IPS-20b (cell line): ENCODE results near the gene BICC1.

Experiments used
- H3K27ac ChIP-seq: one replicate; pipeline ENCODE4 v1.5.1; 2013; ENCODE audit warnings: low read length
- H3K27me3 ChIP-seq: 2 replicates; pipeline ENCODE4 v1.6.1; 2013; ENCODE audit warnings: mild to moderate bottlenecking, low read length, inconsistent platforms; ENCODE audit not compliant: insufficient read depth
- H3K36me3 ChIP-seq: 2 replicates; pipeline ENCODE4 v1.6.1; 2013; ENCODE audit warnings: low read depth, mild to moderate bottlenecking, inconsistent platforms, low read length, moderate library complexity; ENCODE audit not compliant: insufficient read depth
- H3K4me1 ChIP-seq: 2 replicates; pipeline ENCODE4 v1.6.1; 2013; ENCODE audit warnings: mild to moderate bottlenecking, control low read depth, inconsistent platforms, low read length, moderate library complexity; ENCODE audit not compliant: insufficient read depth
- H3K4me3 ChIP-seq: 2 replicates; pipeline ENCODE4 v1.5.1; 2013; ENCODE audit warnings: mild to moderate bottlenecking, low read length, inconsistent platforms
- H3K9ac ChIP-seq: 2 replicates; pipeline ENCODE4 v1.6.1; 2013; ENCODE audit warnings: low read depth, mild to moderate bottlenecking, inconsistent platforms, low read length, moderate library complexity
- H3K9me3 ChIP-seq: 2 replicates; pipeline ENCODE4 v1.6.1; 2013; ENCODE audit warnings: mild to moderate bottlenecking, low read depth, low read length, inconsistent platforms; ENCODE audit not compliant: insufficient read depth

BICC1 gene

GRCh38 chr10:58807629-58808022 lies 295.0 kb downstream of the BICC1 start:
- Histone ChIP-seq H3K4me3 (no peak overlapping the region), H3K4me1 (no peaks in the 10 kb centered on the region), H3K27me3 (no peaks in the 10 kb centered on the region), H3K9me3 (no peaks in the 10 kb centered on the region), H3K27ac (no peak overlapping the region), H3K36me3 (no peaks in the 10 kb centered on the region), H3K9ac (no peak overlapping the region)

GRCh38 chr10:58810751-58811150 lies 298.1 kb downstream of the BICC1 start:
- H3K9ac ChIP-seq, result no peak overlapping the region
- H3K4me3 ChIP-seq, result no peak overlapping the region
- no peak overlapping the region for H3K27ac ChIP-seq
- no peaks in the 10 kb centered on the region for H3K4me1 ChIP-seq
- H3K9me3 ChIP-seq, result no peaks in the 10 kb centered on the region
- no peaks in the 10 kb centered on the region for H3K27me3 ChIP-seq
- H3K36me3 ChIP-seq, result no peaks in the 10 kb centered on the region

GRCh38 chr10:58813573-58813972 lies 300.9 kb downstream of the BICC1 start:
- no peaks in the 10 kb centered on the region for H3K4me1 ChIP-seq

GRCh38 chr10:58817201-58817846 lies 304.7 kb downstream of the BICC1 start:
- Histone ChIP-seq H3K4me3 (no peak overlapping the region), H3K4me1 (no peaks in the 10 kb centered on the region), H3K9ac (no peak overlapping the region), H3K36me3 (no peaks in the 10 kb centered on the region), H3K27ac (no peak overlapping the region), H3K9me3 (no peaks in the 10 kb centered on the region), H3K27me3 (no peaks in the 10 kb centered on the region)

More at GRCh38 chr10:58813573-58813972, 300.9 kb downstream of the BICC1 start:
- Histone ChIP-seq H3K9me3 (no peaks in the 10 kb centered on the region), H3K9ac (no peak overlapping the region), H3K4me3 (no peak overlapping the region), H3K27ac (no peak overlapping the region), H3K27me3 (no peaks in the 10 kb centered on the region), H3K36me3 (no peaks in the 10 kb centered on the region)

- H3K9ac ChIP-seq, result no peak overlapping the region
Measured at GRCh38 chr10:58818900-58819299, 306.2 kb downstream of the BICC1 start.

GRCh38 chr10:58820386-58820785 lies 307.7 kb downstream of the BICC1 start:
- Histone ChIP-seq H3K4me1 (no peaks in the 10 kb centered on the region), H3K27me3 (no peaks in the 10 kb centered on the region), H3K4me3 (no peak overlapping the region), H3K9ac (no peak overlapping the region), H3K9me3 (no peaks in the 10 kb centered on the region), H3K36me3 (no peaks in the 10 kb centered on the region), H3K27ac (no peak overlapping the region)

More at GRCh38 chr10:58818900-58819299, 306.2 kb downstream of the BICC1 start:
- Histone ChIP-seq H3K4me1 (no peaks in the 10 kb centered on the region), H3K27ac (no peak overlapping the region), H3K27me3 (no peaks in the 10 kb centered on the region), H3K9me3 (no peaks in the 10 kb centered on the region), H3K36me3 (no peaks in the 10 kb centered on the region), H3K4me3 (no peak overlapping the region)

GRCh38 chr10:58820861-58821751 lies 308.4 kb downstream of the BICC1 start:
- Histone ChIP-seq H3K9me3 (no peaks in the 10 kb centered on the region), H3K27ac (no peak overlapping the region), H3K9ac (no peak overlapping the region), H3K27me3 (no peaks in the 10 kb centered on the region), H3K4me3 (no peak overlapping the region), H3K36me3 (no peaks in the 10 kb centered on the region), H3K4me1 (no peaks in the 10 kb centered on the region)

- H3K27me3 ChIP-seq, result no peaks in the 10 kb centered on the region
- H3K9ac ChIP-seq, result no peak overlapping the region
- H3K9me3 ChIP-seq, result no peaks in the 10 kb centered on the region
- H3K27ac ChIP-seq, result no peak overlapping the region
- H3K4me1 ChIP-seq, result no peaks in the 10 kb centered on the region
- H3K4me3 ChIP-seq, result no peak overlapping the region
- no peaks in the 10 kb centered on the region for H3K36me3 ChIP-seq
Measured at GRCh38 chr10:58821752-58822056, 309.0 kb downstream of the BICC1 start.

GRCh38 chr10:58823983-58824382 lies 311.3 kb downstream of the BICC1 start:
- H3K36me3 ChIP-seq, result no peaks in the 10 kb centered on the region
- H3K27me3 ChIP-seq, result no peaks in the 10 kb centered on the region
- H3K9ac ChIP-seq, result no peak overlapping the region
- no peaks in the 10 kb centered on the region for H3K9me3 ChIP-seq
- H3K27ac ChIP-seq, result no peak overlapping the region
- no peak overlapping the region for H3K4me3 ChIP-seq
- no peaks in the 10 kb centered on the region for H3K4me1 ChIP-seq

GRCh38 chr10:58824396-58824795 lies 311.7 kb downstream of the BICC1 start:
- no peaks in the 10 kb centered on the region for H3K36me3 ChIP-seq
- no peaks in the 10 kb centered on the region for H3K9me3 ChIP-seq
- no peak overlapping the region for H3K9ac ChIP-seq
- no peak overlapping the region for H3K27ac ChIP-seq
- no peaks in the 10 kb centered on the region for H3K4me1 ChIP-seq
- no peaks in the 10 kb centered on the region for H3K27me3 ChIP-seq
- H3K4me3 ChIP-seq, result no peak overlapping the region

GRCh38 chr10:58826694-58827093 lies 314.0 kb downstream of the BICC1 start:
- Histone ChIP-seq H3K36me3 (no peaks in the 10 kb centered on the region), H3K9ac (no peak overlapping the region), H3K27ac (no peak overlapping the region), H3K4me3 (no peak overlapping the region), H3K27me3 (no peaks in the 10 kb centered on the region), H3K9me3 (no peaks in the 10 kb centered on the region), H3K4me1 (no peaks in the 10 kb centered on the region)

GRCh38 chr10:58827381-58827780 lies 314.7 kb downstream of the BICC1 start:
- Histone ChIP-seq H3K27me3 (no peaks in the 10 kb centered on the region), H3K27ac (no peak overlapping the region), H3K4me3 (no peak overlapping the region), H3K9me3 (no peaks in the 10 kb centered on the region), H3K36me3 (no peaks in the 10 kb centered on the region), H3K4me1 (no peaks in the 10 kb centered on the region), H3K9ac (no peak overlapping the region)
